ENCODE data around the gene IKZF4.

IKZF4 gene

GRCh38 chr12:56020423-56021184, at the start of gene IKZF4:
Gene IKZF4, plus strand, starts transcription at chr12:56021043. Its CDS starts 451 bp downstream, at chr12:56021494.
- no peak for TF ChIP-seq CTCF (IDR thresholded peaks at IDR 0.05)

- TF ChIP-seq CTCF (IDR thresholded peaks at IDR 0.05), result no peak
Observed at GRCh38 chr12:55972042-55972441, 48.8 kb upstream of the IKZF4 start.

- no peak for TF ChIP-seq CTCF (IDR thresholded peaks at IDR 0.05)
Observed at GRCh38 chr12:55972456-55972855, 48.4 kb upstream of the IKZF4 start.

- TF ChIP-seq CTCF (IDR thresholded peaks at IDR 0.05), result no peak
Observed at GRCh38 chr12:55972911-55973598, 47.8 kb upstream of the IKZF4 start.

- no peak for TF ChIP-seq CTCF (IDR thresholded peaks at IDR 0.05)
Observed at GRCh38 chr12:55973599-55974307, 47.1 kb upstream of the IKZF4 start, which contains the start of gene RAB5B. Gene RAB5B, plus strand, starts transcription at chr12:55974078. Its CDS starts 12,883 bp downstream, at chr12:55986961.

- TF ChIP-seq CTCF (IDR thresholded peaks at IDR 0.05), result no peak
Observed at GRCh38 chr12:55974308-55974730, 46.5 kb upstream of the IKZF4 start.

GRCh38 chr12:55978393-55978792, 42.5 kb upstream of the IKZF4 start:
- no peak for TF ChIP-seq CTCF (IDR thresholded peaks at IDR 0.05)
